Psoas muscle (tissue), 8 donors: ENCODE data around the gene TNFRSF1B. TPM values are rescaled to one million over a fixed set of nuclear protein-coding genes. Genes with fewer than 3 reads are reported as not detected.

Source experiments
- ATAC-seq, 4 donors: fragments of 200-7000 bp; cut with Tn5 transposase; one replicate each; pipeline ENCODE4 v1.9.1; 2020; ENCODE audit warnings: moderate library complexity in 3 of 4, mild to moderate bottlenecking in 2 of 4
- DNase-seq, 2 donors: peaks; one replicate each; pipeline ENCODE4 v3.0.0-alpha.2; 2020
- H3K27ac ChIP-seq: fragments of 200-600 bp; one replicate; pipeline ENCODE4 v1.8.0; 2022
- H3K27me3 ChIP-seq, 3 donors: fragments of 200-600 bp in 1 of 3; one replicate each; pipeline versions ENCODE4 v1.6.1 to v1.8.0; 2013 to 2022; ENCODE audit warnings: low read length in 2 of 3, mild to moderate bottlenecking in 2 of 3, moderate library complexity in 1 of 3; ENCODE audit not compliant: insufficient read depth in 3 of 3
- H3K36me3 ChIP-seq, 2 donors: fragments of 200-600 bp in 1 of 2; one replicate each; pipeline versions ENCODE4 v1.6.1 to v1.8.0; 2013 to 2022; ENCODE audit warnings: low read depth in 1 of 2, mild to moderate bottlenecking in 1 of 2, moderate library complexity in 1 of 2; ENCODE audit not compliant: insufficient read depth in 1 of 2
- H3K4me1 ChIP-seq: fragments of 200-600 bp; one replicate; pipeline ENCODE4 v1.8.0; 2022
- H3K4me3 ChIP-seq: fragments of 200-600 bp; one replicate; pipeline ENCODE4 v1.8.0; 2022; ENCODE audit warnings: mild to moderate bottlenecking
- H3K9me3 ChIP-seq: fragments of 200-600 bp; one replicate; pipeline ENCODE4 v1.8.0; 2022
- WGBS, 3 donors: extraction: QIAGEN DNeasy Blood & Tissue Kit; methylation state at CpG; one replicate each; pipeline versions ENCODE4 v1.1.6 to v1.1.7; 2013; 5-methylcytosine and 5-hydroxymethylcytosine counted together
- intact Hi-C, 2 donors: fragments of 100-400 bp; cut with DNase I; formaldehyde crosslinking; loops; one replicate each; pipeline versions ENCODE4 v1.11.0 to v1.14.2; 2022
- polyA plus RNA-seq, 3 donors: library from polyadenylated mRNA; stranded (reverse); fragments of 200-250 nt; gene quantifications; one replicate each; pipeline ENCODE4 v1.2.3, GENCODE V29; 2013
- total RNA-seq, 4 donors: library from RNA; stranded (reverse); fragmentation: NEBNext Ultra II Directional in 2 of 4; extraction: Animal tissue kit (Norgen Biotek cat#: 25700) in 2 of 4; gene quantifications; one replicate each; pipeline versions ENCODE4 v1.2.1 to v1.2.4, GENCODE V29; 2021 to 2023
- TF ChIP-seq, protein P1 (sequence below): fragments of 200-600 bp; IDR thresholded peaks from one replicate; pipeline ENCODE4 v1.8.0; 2022; ENCODE audit warnings: antibody characterized with exemption
- donor health status: healthy with polysubstance abuse.
- donor health status: DM: no; HTN: no; CAD: no; lungs with moderate emphysema.
- donor health status: Bipolar disorder and iron deficiency.
- donor health status: healthy.
- donor health status: DM: yes; HTN: yes; CAD: no.
- donor health status: DM: no; HTN: no; CAD: no.
- donor health status: DM: no; HTN: no; CAD: no.
- donor health status: DM: yes; HTN: yes; CAD: no.

TNFRSF1B gene
- total and polyA plus RNA-seq, 7 donors, result 5.1 to 12.8 (median 7.6) TPM

DNA sequence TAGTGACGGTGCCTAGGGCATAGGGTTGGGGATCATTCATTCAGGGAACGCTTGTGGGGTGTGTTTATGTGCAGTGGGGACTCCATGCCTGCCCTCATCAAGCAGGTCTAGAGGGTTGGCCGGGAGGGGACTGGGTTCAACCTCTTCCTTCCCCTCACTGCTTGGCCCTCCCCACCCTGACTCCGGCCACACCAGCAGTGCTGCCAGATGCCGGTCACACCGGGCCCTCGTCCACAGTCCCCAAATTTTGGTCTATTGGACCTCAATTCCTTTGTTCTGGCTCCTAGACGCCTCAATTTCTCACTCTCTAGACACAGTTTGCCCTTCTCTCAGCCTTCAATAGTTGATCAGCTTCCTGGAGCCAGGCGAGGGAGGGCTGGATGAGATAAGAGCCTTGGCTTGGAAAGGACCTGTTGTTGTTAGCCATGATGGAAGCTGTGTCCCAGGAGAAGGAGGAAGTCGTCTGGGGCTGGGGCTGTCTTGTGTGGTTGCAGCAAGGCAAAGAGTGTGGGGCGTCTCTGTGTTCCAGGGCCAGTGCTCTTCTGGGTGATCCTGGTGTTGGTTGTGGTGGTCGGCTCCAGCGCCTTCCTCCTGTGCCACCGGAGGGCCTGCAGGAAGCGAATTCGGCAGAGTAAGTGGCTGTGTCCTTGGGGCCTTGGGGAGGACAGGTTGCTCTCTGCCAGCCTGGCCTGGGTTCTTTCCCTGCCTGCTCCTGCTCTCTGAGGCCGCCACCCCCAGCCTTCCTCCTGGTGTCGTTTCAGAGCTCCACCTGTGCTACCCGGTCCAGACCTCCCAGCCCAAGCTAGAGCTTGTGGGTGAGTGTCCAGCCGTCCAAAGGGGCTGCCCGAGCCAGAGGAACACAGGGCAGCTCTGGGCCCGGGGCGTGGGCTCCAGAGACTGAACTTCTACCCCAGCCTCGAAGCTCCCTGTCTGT, 41.1 kb upstream of the TNFRSF1B start:
- no peaks in the 10 kb centered on the region for H3K9me3 ChIP-seq
- ATAC-seq (peak in 3 of 4 donors; percentile 22 to 40 (median 23)), DNase-seq (no peak)
- H3K4me3 ChIP-seq, result peak overlapping the region; percentile 36
- WGBS, 3 donors, result 69 to 74% (median 71%) methylated on average over 22 to 24 of the region's 24 CpGs
- TF ChIP-seq, protein P1, sequence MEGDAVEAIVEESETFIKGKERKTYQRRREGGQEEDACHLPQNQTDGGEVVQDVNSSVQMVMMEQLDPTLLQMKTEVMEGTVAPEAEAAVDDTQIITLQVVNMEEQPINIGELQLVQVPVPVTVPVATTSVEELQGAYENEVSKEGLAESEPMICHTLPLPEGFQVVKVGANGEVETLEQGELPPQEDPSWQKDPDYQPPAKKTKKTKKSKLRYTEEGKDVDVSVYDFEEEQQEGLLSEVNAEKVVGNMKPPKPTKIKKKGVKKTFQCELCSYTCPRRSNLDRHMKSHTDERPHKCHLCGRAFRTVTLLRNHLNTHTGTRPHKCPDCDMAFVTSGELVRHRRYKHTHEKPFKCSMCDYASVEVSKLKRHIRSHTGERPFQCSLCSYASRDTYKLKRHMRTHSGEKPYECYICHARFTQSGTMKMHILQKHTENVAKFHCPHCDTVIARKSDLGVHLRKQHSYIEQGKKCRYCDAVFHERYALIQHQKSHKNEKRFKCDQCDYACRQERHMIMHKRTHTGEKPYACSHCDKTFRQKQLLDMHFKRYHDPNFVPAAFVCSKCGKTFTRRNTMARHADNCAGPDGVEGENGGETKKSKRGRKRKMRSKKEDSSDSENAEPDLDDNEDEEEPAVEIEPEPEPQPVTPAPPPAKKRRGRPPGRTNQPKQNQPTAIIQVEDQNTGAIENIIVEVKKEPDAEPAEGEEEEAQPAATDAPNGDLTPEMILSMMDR, result no peak
- H3K36me3 ChIP-seq, result no peaks in the 10 kb centered on the region
- H3K27me3 ChIP-seq, result no peaks in the 10 kb centered on the region
- peak overlapping the region; percentile 12 for H3K27ac ChIP-seq
- H3K4me1 ChIP-seq, result no peaks in the 10 kb centered on the region
- intact Hi-C loops, result loop anchor here (2.0 to 10.0 kb wide), 2 partner anchors 83 to 529 kb away; no protein-coding TSS in a partner anchor

DNA sequence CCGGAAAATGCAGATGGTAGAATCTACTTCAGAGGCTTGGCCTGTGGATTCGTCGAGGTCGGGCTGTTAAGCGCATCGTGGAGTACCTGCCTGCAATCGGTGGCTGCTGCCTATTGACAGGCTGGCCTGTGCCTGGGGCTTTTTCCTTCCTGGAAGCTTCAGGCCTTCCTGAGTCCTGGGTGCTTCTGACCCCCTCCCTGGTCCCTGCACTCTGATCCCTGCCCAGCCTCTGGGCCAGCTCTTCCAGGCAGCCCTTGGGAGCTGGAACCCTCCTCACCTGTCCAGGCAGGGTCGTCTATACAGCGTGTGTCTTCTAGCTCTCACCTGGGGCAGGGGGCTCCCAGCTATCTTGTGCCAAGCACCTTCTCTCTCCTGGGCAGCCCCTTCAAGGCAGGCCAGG, 40.0 kb upstream of the TNFRSF1B start:
- TF ChIP-seq, protein P1, result no peak
- H3K36me3 ChIP-seq, result no peaks in the 10 kb centered on the region
- no peak for ATAC-seq
- H3K27me3 ChIP-seq, result no peaks in the 10 kb centered on the region
- 85 to 93% (median 93%) methylated on average over 9 of the region's 9 CpGs for WGBS, 3 donors
- H3K27ac ChIP-seq, result no peak overlapping the region
- H3K4me1 ChIP-seq, result no peaks in the 10 kb centered on the region
- intact Hi-C loops, result loop anchor here in 1 of 2 donors (10.0 kb wide), 1 partner anchor 528 kb away; no protein-coding TSS in a partner anchor
- DNase-seq, result no peak
- peak overlapping the region; percentile 36 for H3K4me3 ChIP-seq
- no peaks in the 10 kb centered on the region for H3K9me3 ChIP-seq

DNA sequence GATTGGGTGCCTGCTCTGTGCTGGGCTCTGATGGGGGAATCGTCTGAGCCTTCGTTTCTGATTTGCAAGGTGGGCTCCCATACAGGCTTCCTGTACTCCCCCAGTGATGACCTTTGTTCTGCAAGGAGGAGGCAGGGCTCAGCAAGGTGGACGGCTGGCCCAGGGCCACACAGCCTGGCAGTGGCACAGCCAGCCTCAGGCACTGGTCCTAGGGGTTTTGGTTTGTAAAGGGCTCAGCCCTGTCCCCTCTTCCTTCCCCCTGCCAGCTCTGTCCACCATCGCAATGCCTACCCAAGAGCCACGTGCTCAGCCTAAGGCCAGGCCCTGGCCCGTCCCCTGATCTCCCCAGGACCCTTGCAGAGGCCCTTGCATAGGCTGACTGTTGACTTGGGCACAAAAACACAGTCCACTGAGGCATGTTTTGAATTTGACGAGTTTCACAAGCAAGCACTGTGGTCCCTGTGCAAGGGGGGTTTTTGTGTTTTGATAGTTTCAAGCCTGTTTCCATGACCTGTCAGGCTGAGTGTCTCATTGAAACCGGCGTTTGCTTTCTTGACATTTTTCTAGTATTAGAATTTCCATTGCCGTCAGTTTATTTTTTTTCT, 39.5 kb upstream of the TNFRSF1B start:
- TF ChIP-seq, protein P1, result no peak

DNA sequence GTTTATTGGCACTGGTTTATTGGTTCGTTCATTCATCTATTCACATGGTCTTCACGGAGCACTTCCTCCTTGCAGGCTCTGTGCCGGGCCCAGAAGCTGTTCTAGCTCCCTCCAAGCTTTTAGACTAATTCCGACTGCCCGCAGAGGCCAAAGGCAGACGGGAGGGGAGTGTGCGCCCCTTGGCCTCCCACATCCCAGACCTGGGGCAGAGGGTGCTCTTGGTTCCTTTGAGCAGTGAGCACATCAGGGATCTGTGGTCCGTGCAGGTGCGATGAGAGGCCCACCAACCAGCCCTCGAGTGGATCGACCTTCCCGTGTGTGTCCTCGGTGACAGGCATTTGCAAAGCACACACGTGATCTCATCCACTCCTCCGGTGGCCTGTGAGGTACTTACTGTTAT, 38.7 kb upstream of the TNFRSF1B start:
- H3K4me3 ChIP-seq, result no peak overlapping the region
- intact Hi-C loops, result loop anchor here in 1 of 2 donors (10.0 kb wide), 1 partner anchor 527 kb away; no protein-coding TSS in a partner anchor
- H3K36me3 ChIP-seq, result no peaks in the 10 kb centered on the region
- no peak for ATAC-seq
- 88 to 92% (median 91%) methylated on average over 15 of the region's 15 CpGs for WGBS, 3 donors
- no peak overlapping the region for H3K27ac ChIP-seq
- TF ChIP-seq, protein P1, result no peak
- H3K9me3 ChIP-seq, result no peaks in the 10 kb centered on the region
- H3K4me1 ChIP-seq, result no peaks in the 10 kb centered on the region
- H3K27me3 ChIP-seq, result no peaks in the 10 kb centered on the region
- DNase-seq, result no peak

More for the DNA sequence above, 39.5 kb upstream of the TNFRSF1B start:
- H3K4me3 ChIP-seq, result no peak overlapping the region
- ATAC-seq, result no peak
- no peaks in the 10 kb centered on the region for H3K4me1 ChIP-seq
- H3K36me3 ChIP-seq, result no peaks in the 10 kb centered on the region
- DNase-seq, result no peak
- H3K9me3 ChIP-seq, result no peaks in the 10 kb centered on the region
- WGBS, 3 donors, result 90 to 91% (median 91%) methylated on average over 10 of the region's 10 CpGs
- no peaks in the 10 kb centered on the region for H3K27me3 ChIP-seq
- no peak overlapping the region for H3K27ac ChIP-seq
- intact Hi-C loops, result loop anchor here in 1 of 2 donors (10.0 kb wide), 1 partner anchor 527 kb away; no protein-coding TSS in a partner anchor
